Measurements from ENCODE around the gene C17orf107. TPM values are rescaled to one million over a fixed set of nuclear protein-coding genes. Genes with fewer than 3 reads are reported as not detected.
"Not testable (repeated sequence)": the region's sequence is repeated elsewhere in the genome, so short reads cannot be mapped to it uniquely, and the experiment has no call there.

C17orf107 gene
- total RNA-seq, 1 experiment from 2014 or later: 0.18 TPM

DNA sequence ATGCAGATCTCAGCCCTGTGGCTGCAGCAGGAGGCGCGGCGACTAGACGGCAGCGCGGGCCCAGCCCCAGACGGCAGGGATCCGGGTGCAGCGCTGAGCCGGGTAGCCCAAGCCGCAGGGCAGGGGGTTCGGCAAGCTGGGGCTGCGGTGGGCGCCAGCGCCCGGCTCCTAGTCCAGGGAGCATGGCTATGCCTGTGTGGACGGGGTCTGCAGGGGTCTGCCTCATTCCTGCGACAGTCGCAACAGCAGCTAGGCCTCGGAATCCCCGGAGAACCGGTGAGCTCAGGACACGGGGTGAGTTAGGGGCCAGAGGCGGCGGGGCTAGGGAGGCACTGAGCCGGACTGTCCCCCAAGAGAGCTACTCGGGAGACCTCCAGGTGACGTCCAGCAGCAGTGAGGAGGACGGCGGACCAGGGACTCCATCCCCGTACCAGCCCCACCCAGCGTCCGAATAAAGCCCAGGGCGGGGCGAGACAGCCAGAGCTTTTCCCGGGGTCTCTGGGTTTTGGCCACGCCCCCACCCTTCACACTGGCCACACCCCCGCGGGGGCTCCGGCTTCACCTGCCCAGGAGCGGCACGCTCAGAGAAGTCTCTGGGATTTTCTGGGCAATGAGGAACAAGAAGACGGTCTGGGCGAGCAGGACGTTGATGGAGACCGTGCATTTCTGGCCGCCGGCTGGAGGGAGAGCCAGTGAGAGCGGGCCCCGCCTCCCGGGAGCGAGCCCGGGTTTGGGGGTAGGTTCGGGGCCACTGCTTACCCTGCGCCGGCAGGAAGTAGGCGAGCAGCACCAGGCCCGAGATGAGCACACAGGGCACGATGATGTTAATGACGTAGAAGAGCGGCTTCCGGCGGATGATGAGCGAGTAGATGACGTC, 1.1 kb downstream of the C17orf107 start:
- H3K27ac ChIP-seq: no peak overlapping the region
- H3K36me3 ChIP-seq: peaks cover 17% of the 10 kb centered on the region
- no peak overlapping the region for H3K4me3 ChIP-seq
- no peaks in the 10 kb centered on the region for H3K27me3 ChIP-seq (replicated peaks)
- no peaks in the 10 kb centered on the region for H3K4me1 ChIP-seq (replicated peaks)
- H3K9me3 ChIP-seq (replicated peaks): no peaks in the 10 kb centered on the region
- DNase-seq (ENCODE audit: low read depth in 1 of 2, low spot score in 2 of 2): no peak

DNA sequence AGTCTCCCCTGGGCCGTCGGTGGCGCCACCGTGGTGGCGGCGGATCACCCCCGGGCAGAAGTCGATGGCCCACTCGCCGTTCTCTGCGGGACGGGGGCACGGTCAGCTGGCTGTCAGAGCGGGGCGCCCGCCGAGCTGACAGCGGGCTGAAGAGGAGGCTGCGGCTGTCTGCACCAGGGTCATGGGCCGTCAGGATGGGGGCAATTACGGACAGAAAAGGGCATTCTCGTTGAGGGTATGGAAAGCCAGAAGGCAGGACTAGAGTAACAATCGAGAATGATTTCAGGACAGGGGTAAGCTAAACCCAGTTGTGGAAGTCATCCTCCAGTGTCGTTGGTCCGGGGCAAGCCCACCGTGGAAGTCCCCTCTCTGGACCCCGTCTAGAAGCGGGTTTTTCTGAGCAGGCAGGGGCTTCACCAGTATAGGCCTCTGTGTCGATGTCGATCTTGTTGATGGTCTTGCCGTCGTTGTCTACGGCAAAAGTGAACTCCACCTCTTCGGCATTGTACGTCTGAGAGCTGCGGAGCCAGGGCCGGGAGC, 1.8 kb downstream of the C17orf107 start:
- Histone ChIP-seq H3K4me3 (no peak overlapping the region), H3K27ac (no peak overlapping the region), H3K4me1 (replicated peaks) (no peaks in the 10 kb centered on the region), H3K27me3 (replicated peaks) (no peaks in the 10 kb centered on the region), H3K36me3 (peaks cover 10% of the 10 kb centered on the region), H3K9me3 (replicated peaks) (no peaks in the 10 kb centered on the region)
- no peak for DNase-seq (ENCODE audit: low read depth in 1 of 2, low spot score in 2 of 2)

DNA sequence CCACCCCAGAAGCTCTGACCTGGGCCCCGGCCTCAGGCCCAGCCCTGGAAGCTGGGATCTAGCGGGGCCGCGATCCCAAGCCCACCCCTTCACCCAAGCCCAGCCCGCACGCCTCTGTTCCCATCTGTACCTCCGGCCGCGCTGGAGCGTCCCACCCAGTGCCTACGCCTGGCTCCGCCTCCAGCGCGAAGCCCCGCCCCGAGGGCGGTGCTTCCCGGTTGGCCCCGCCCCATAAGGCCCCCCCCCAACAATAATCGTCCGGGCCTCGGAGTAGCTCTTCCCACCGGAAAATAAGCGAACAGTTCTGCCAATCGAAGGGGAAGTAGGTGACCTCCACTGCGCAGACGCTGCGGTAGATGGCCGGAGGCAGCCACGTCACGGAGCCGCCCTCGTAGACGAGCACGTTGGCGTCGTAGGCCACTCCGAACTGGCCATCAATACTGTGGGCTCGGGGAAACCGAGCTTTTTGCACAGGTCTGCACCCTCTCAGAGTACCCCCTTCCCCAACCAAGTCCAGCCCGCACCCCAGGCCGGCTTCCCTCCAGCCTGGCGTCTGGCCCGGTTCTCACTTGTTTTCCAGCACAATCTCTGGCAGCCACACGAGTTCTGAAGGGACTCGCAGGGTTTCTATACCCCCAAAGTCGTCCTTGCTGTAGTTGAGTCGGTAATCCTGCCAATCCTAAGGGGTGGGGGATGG, 2.5 kb downstream of the C17orf107 start:
- Histone ChIP-seq H3K27ac (no peak overlapping the region), H3K9me3 (replicated peaks) (no peaks in the 10 kb centered on the region), H3K4me3 (no peak overlapping the region), H3K27me3 (replicated peaks) (no peaks in the 10 kb centered on the region), H3K36me3 (peaks cover 3% of the 10 kb centered on the region), H3K4me1 (replicated peaks) (no peaks in the 10 kb centered on the region)
- DNase-seq (ENCODE audit: low read depth in 1 of 2, low spot score in 2 of 2): no peak

DNA sequence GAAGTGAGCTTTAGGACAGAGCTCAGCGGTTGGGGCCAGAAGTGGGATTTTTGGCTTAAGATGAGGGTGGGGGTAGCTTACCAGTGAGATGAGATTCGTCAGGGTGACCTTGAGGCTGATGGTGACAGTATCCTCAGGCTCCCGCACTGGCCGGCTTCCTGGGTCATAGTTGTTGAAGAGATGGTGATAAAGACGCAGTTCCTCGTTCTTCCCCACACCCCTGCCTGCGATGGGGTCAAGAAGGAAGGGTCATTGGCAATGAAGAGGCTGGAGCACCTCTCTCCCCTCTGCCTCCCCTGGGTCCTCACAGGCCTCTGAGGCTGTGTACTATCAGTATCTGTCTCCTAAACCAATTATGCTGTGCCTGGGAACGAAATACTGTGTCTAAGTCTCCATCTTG, 3.2 kb downstream of the C17orf107 start:
- no peaks in the 10 kb centered on the region for H3K4me1 ChIP-seq (replicated peaks)
- no peaks in the 10 kb centered on the region for H3K27me3 ChIP-seq (replicated peaks)
- H3K9me3 ChIP-seq (replicated peaks): no peaks in the 10 kb centered on the region
- DNase-seq (ENCODE audit: low read depth in 1 of 2, low spot score in 2 of 2): no peak
- no peaks in the 10 kb centered on the region for H3K36me3 ChIP-seq
- no peak overlapping the region for H3K27ac ChIP-seq
- H3K4me3 ChIP-seq: no peak overlapping the region

DNA sequence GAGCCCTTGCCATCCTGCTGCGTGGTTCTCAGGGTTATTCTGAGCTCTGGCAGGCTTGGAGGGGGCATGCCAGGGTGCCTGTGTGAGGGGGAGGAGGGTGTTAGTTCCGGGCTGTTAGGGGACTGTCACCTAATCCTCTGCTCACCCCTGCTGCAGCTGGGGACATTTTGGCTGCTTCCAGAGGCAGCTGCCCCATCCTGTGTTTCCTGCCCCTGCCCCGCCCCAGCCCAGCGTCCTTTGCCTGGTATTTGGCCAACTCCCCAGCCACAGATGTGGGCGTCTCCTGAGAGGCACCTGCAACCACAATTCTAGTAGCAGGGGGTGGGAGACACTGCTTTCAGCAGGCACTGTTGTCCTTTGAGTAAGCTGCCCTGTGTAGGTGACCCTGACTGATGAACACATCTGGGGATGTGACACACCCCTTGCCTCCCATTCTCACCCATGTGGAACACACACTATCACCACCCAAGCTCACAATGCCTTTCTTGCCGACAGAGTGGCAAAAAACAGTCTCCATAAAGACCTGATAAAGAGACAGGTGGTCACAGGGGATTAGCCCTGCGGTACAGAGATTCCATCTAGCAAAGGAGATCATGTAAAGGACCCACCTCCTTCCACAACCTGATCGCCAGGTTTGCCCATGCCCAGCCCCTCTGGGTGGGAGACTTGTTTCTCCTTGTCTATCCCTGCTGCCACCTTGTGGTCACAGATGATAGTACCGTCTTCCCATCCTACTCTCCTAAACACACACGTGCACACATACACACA, 3.9 kb downstream of the C17orf107 start, which contains the start of gene CHRNE:
CHRNE (minus strand) TSS at position 48 of the 768 bp plus-strand sequence; CDS start at position 13, 35 bp downstream.
- no peaks in the 10 kb centered on the region for H3K4me1 ChIP-seq (replicated peaks)
- H3K9me3 ChIP-seq (replicated peaks): no peaks in the 10 kb centered on the region
- H3K27ac ChIP-seq: no peak within 1 kb of the TSS
- H3K27me3 ChIP-seq (replicated peaks): no peaks in the 10 kb centered on the region
- DNase-seq (ENCODE audit: low read depth in 1 of 2, low spot score in 2 of 2): peak; percentile 61 to 74
- no peaks in the 10 kb centered on the region for H3K36me3 ChIP-seq
- no peak within 1 kb of the TSS for H3K4me3 ChIP-seq

DNA sequence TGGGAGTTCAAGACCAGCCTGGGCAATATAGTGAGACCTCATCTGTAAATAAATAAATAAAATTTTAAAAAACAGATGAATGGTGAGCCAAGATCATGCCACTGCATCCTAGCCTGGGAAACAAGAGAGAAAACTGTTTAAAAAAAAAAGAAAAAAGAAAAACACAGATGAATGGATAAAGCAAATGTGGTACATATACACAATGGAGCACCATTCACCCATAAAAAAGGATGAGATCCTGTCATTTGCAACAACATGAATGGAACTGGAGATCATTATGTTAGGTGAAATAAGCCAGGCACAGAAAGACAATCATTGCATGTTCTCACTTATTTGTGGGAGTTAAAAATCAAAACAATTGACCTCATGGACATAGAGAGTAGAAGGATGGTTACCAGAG, 7.3 kb downstream of the C17orf107 start:
- not testable (repeated sequence) for H3K27me3 ChIP-seq (replicated peaks); H3K4me3 ChIP-seq; H3K27ac ChIP-seq; DNase-seq (ENCODE audit: low read depth in 1 of 2, low spot score in 2 of 2); H3K9me3 ChIP-seq (replicated peaks); H3K36me3 ChIP-seq; H3K4me1 ChIP-seq (replicated peaks)

DNA sequence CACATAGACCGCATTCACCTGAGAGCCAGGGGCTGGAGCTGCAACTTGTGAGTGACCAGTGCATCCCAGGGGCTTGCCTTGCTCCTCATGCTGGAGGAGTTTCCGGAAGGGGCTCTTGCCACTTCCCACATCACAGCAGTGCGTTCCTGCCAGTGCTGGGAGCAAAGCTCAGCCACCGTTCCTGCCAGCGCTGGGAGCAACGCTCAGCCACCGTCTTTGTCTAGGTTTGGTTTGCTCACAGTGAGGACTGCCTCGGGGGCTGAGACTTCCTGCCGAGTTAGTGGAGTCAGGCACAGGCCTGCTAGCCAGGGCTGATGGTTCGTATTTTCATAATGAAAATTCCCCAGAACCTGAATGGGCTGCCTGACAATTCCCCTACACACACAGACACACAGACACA, 9.0 kb downstream of the C17orf107 start:
- H3K27ac ChIP-seq: no peak overlapping the region
- DNase-seq (ENCODE audit: low read depth in 1 of 2, low spot score in 2 of 2): no peak
- no peaks in the 10 kb centered on the region for H3K9me3 ChIP-seq (replicated peaks)
- no peaks in the 10 kb centered on the region for H3K27me3 ChIP-seq (replicated peaks)
- no peaks in the 10 kb centered on the region for H3K36me3 ChIP-seq
- H3K4me3 ChIP-seq: no peak overlapping the region
- peaks cover 9% of the 10 kb centered on the region for H3K4me1 ChIP-seq (replicated peaks)

DNA sequence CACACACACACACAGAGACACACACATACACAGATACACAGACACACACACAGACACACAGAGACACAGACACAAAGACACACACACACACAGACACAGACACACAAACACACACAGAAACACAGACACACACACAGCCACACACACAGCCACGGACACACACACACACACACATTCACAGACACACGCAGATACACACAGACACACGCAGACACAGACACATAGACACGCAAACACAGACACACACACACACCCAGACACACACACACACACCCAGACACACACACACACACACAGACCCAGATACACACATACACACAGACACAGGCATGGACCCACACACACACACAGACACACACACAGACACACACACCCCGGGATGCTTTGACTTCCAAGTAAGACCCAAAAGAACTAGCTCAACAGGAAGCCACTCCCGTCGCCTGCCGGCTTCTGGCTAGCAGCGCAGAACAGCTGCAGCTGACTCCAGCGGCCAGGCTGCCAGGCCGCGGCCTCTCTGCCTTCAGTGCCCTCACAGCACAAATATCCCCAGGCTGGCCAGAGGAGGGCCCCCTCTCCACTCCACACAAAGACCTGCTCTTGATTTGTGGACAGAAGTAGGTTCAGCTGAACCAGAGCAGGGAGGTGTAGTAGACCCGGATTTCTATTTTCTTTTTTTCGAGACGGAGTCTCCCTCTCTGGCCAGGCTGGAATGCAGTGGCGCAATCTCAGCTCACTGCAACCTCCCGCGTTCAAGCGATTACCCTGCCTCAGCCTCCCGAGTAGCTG, 9.6 kb downstream of the C17orf107 start:
- no peaks in the 10 kb centered on the region for H3K9me3 ChIP-seq (replicated peaks)
- no peak overlapping the region for H3K4me3 ChIP-seq
- peak; percentile 81 to 84 for DNase-seq (ENCODE audit: low read depth in 1 of 2, low spot score in 2 of 2)
- H3K36me3 ChIP-seq: no peaks in the 10 kb centered on the region
- H3K27me3 ChIP-seq (replicated peaks): no peaks in the 10 kb centered on the region
- peaks cover 9% of the 10 kb centered on the region for H3K4me1 ChIP-seq (replicated peaks)
- no peak overlapping the region for H3K27ac ChIP-seq

DNA sequence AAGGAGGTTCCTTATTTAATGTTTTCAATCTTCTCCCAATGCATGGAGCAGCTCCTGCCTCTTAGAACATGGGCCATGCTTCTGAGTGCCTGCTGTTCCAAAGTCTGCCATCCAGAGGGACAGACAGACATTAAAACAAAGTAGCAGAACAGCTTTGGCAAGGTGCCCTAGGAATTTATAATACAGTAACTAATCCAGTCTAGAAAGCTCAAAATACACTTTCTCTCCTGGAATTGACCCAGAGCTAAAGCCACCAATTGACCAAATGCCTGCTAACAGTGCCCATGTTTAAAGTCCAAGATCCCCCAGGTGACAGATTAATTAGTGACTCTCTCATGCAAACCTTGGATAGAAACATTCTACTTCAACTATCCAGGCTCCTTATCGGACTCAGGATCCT, 14.7 kb downstream of the C17orf107 start:
- H3K9me3 ChIP-seq (replicated peaks): no peaks in the 10 kb centered on the region
- no peak for DNase-seq (ENCODE audit: low read depth in 1 of 2, low spot score in 2 of 2)
- no peaks in the 10 kb centered on the region for H3K27me3 ChIP-seq (replicated peaks)
- H3K4me1 ChIP-seq (replicated peaks): peaks cover 5% of the 10 kb centered on the region
- H3K27ac ChIP-seq: no peak overlapping the region
- H3K36me3 ChIP-seq: no peaks in the 10 kb centered on the region
- no peak overlapping the region for H3K4me3 ChIP-seq

DNA sequence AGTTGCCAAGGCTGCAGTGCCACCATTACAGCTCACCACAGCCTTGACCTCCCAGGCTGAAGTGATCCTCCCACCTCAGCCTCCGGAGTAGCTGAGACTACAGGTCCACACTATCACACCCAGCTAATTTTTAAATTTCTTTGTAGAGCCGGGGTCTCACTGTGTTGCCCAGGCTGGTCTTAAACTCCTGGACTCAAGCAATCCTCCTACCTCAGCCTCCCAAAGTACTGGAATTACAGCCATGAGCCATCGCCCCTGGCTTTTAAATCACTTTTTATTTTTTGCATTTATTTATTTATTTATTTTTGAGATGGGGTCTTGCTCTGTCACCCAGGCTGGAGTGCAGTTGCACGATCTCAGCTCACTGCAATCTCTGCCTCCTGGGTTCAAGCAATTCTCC, 15.2 kb downstream of the C17orf107 start:
- not testable (repeated sequence) for H3K4me1 ChIP-seq (replicated peaks); H3K27ac ChIP-seq; H3K4me3 ChIP-seq; H3K27me3 ChIP-seq (replicated peaks); H3K9me3 ChIP-seq (replicated peaks); DNase-seq (ENCODE audit: low read depth in 1 of 2, low spot score in 2 of 2); H3K36me3 ChIP-seq

DNA sequence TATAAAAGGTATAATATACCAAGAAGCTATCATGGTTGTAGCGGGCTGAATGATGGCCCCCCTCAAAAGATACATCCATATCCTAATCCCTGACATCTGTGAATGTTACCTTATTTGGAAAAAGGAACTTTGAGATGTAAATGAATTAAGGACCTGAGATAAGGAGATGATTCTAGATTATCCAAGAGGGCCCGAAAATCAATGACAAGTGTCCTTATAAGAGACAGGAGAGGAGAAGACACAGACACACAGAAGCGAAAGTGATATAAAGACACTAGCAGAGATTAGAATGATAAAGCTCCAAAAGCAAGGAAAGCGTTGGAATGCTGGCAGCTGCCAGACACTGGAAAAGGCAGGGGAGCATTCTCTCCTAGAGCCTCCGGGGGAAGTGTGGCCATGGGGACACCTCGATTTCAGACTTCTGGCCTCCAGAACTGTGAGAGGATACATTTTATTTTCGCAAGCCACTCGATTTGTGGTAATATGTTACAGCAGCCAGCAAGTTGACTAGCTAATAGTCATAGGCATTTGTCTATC, 20.2 kb downstream of the C17orf107 start:
- Histone ChIP-seq H3K27ac (no peak overlapping the region), H3K27me3 (replicated peaks) (no peaks in the 10 kb centered on the region), H3K9me3 (replicated peaks) (no peaks in the 10 kb centered on the region), H3K4me3 (no peak overlapping the region), H3K4me1 (replicated peaks) (no peaks in the 10 kb centered on the region), H3K36me3 (no peaks in the 10 kb centered on the region)
- no peak for DNase-seq (ENCODE audit: low read depth in 1 of 2, low spot score in 2 of 2)

DNA sequence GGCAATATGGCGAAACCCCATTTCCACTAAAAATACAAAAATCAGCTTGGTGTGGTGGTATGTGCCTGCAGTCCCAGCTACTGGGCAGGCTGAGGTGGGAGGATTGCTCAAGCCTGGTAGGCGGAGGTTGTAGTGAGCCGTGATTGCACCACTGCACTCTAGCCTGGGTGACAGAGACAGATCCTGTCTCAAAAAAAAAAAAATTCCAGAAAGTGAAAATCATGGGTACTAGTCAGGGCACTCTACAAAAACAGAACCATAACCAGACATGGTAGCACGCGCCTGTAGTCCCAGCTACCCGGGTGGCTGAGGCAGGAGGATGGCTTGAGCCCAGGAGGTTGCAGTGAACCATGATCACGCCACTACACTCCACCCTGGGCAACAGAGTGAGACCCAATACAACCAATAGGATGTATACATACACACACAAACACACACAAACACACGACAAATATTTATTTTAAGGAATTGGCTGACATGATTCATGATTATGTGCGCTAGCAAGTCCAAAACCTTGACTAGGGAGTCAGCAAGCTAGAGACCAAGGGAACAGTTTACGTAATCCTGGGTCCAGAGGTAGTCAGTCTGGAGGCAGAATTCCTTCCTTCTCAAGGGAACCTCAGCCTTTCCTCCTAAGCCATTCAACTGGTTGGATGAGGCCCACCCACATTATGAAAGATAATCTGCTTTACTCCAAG, 21.2 kb downstream of the C17orf107 start:
- Histone ChIP-seq H3K9me3 (replicated peaks) (no peaks in the 10 kb centered on the region), H3K4me1 (replicated peaks) (no peaks in the 10 kb centered on the region), H3K4me3 (no peak overlapping the region), H3K36me3 (no peaks in the 10 kb centered on the region), H3K27ac (no peak overlapping the region), H3K27me3 (replicated peaks) (no peaks in the 10 kb centered on the region)
- no peak for DNase-seq (ENCODE audit: low read depth in 1 of 2, low spot score in 2 of 2)

Measured in SJSA1 (cell line).